Osteoblast (primary cell): ENCODE data around the gene CCDC144A. TPM values are rescaled to one million over a fixed set of nuclear protein-coding genes. Genes with fewer than 3 reads are reported as not detected.
"Not testable (repeated sequence)": the region's sequence is repeated elsewhere in the genome, so short reads cannot be mapped to it uniquely, and the experiment has no call there.

Source experiments
- DNase-seq: peaks from one replicate; pipeline ENCODE4 v3.0.0; 2011; ENCODE audit warnings: low spot score, mixed read lengths; ENCODE audit not compliant: insufficient read length; ENCODE audit errors: missing footprints
- H2AFZ ChIP-seq: 2 replicates; pipeline ENCODE4 v1.6.0; 2011; ENCODE audit warnings: mild to moderate bottlenecking, low read length
- H3K27ac ChIP-seq: 2 replicates; pipeline ENCODE4 v1.5.1; 2011; ENCODE audit warnings: mild to moderate bottlenecking, low read depth, low read length, moderate library complexity
- H3K27me3 ChIP-seq: 2 replicates; pipeline ENCODE4 v1.6.0; 2012; ENCODE audit warnings: mild to moderate bottlenecking, control low read depth, inconsistent platforms, low read length, moderate library complexity; ENCODE audit not compliant: insufficient read depth
- H3K36me3 ChIP-seq: 2 replicates; pipeline ENCODE4 v1.5.1; 2011; ENCODE audit warnings: mild to moderate bottlenecking, low read length, control low read depth, moderate library complexity; ENCODE audit not compliant: insufficient read depth
- H3K4me1 ChIP-seq: 2 replicates; pipeline ENCODE4 v1.5.1; 2011; ENCODE audit warnings: mild to moderate bottlenecking, low read length, control low read depth, moderate library complexity; ENCODE audit not compliant: insufficient read depth
- H3K4me2 ChIP-seq: 2 replicates; pipeline ENCODE4 v1.6.0; 2011; ENCODE audit warnings: mild to moderate bottlenecking, low read length; ENCODE audit not compliant: insufficient read depth
- H3K4me3 ChIP-seq: fragments of 200-600 bp; sonication (generic); 3 replicates; pipeline ENCODE4 v1.5.1; 2012; ENCODE audit warnings: mild to moderate bottlenecking, low read length, inconsistent platforms; ENCODE audit not compliant: insufficient read depth
- H3K79me2 ChIP-seq: 2 replicates; pipeline ENCODE4 v1.6.0; 2012; ENCODE audit warnings: mild to moderate bottlenecking, low read length, control low read depth, inconsistent platforms; ENCODE audit not compliant: insufficient read depth
- H3K9me3 ChIP-seq: 2 replicates; pipeline ENCODE4 v1.5.1; 2011; ENCODE audit warnings: low read depth, low read length, control low read depth
- H4K20me1 ChIP-seq: 2 replicates; pipeline ENCODE4 v1.6.0; 2012; ENCODE audit warnings: mild to moderate bottlenecking, low read length, control low read depth; ENCODE audit not compliant: insufficient read depth
- small RNA-seq: library from RNA; depleted of rRNA; stranded (forward); fragments of <200 nt; gene quantifications from one replicate; pipeline ENCODE3, GENCODE V24; 2012
- total RNA-seq: library from RNA; depleted of rRNA; stranded (reverse); fragments of >200 nt; gene quantifications from 2 replicates; pipeline ENCODE4 v1.2.3, GENCODE V29; 2012

The CCDC144A gene
- total RNA-seq, 1 donor: 11.2 TPM

- not testable (repeated sequence) for H2AFZ ChIP-seq, H3K36me3 ChIP-seq, H3K27ac ChIP-seq, H3K79me2 ChIP-seq, H3K9me3 ChIP-seq, DNase-seq, H3K4me3 ChIP-seq, H3K4me1 ChIP-seq, H4K20me1 ChIP-seq, H3K4me2 ChIP-seq, H3K27me3 ChIP-seq
Observed at GRCh38 chr17:16823768-16824406, 133.8 kb downstream of the CCDC144A start.

Small RNAs within 50 kb of the gene (small RNA-seq; reads per million reads assigned to genes)
- not detected for gene AC022596.1
- gene RNU6-405P: not detected

Other genes starting within 250 kb of the CCDC144A start
- gene LRRC75A, start 198.0 kb upstream of the CCDC144A start, total RNA-seq: 0.88 and 1.4 TPM in 2 replicates
- gene ZNF287, start 121.0 kb upstream of the CCDC144A start, total RNA-seq: 8.5 and 10.9 TPM in 2 replicates
- 7.1 and 7.6 TPM in 2 replicates for gene ZNF624, start 36.4 kb upstream of the CCDC144A start, total RNA-seq